ENCODE results near the gene MICAL2.
A peak's percentile ranks its signal among the peaks of the same experiment; 100 is the strongest.

MICAL2 gene

GRCh38 chr11:12225046-12225739 is 114.8 kb downstream of the MICAL2 start:
- no peaks in the 10 kb centered on the region for H3K36me3 Mint-ChIP-seq
- H3K27ac Mint-ChIP-seq: no peak overlapping the region
- ATAC-seq (replicated peaks) (no peak), DNase-seq (no peak)
- H3K9me3 Mint-ChIP-seq: no peaks in the 10 kb centered on the region
- H3K27me3 Mint-ChIP-seq: peaks cover 5 to 14% of the 10 kb centered on the region in 2 donors
- peaks cover 8 to 15% of the 10 kb centered on the region in 2 donors for H3K4me1 Mint-ChIP-seq
- no peak overlapping the region for H3K4me3 Mint-ChIP-seq

DNA sequence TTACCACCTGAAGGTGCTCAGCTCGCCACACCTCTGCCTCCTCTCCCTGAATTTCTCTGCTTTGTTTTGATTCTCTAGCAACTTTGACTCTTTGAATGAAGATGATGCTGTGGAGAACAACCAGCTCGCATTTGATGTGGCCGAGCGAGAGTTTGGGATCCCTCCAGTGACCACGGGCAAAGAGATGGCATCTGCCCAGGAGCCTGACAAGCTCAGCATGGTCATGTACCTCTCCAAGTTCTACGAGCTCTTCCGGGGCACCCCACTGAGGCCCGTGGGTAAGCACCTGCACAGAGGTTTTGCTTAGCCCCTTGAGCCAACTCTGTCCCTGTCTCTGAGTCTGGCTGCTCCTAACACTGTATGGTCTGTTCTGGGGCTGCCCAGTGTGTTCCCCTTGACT is 115.7 kb downstream of the MICAL2 start:
- H3K4me3 Mint-ChIP-seq: no peak overlapping the region
- DNase-seq (no peak), ATAC-seq (replicated peaks) (no peak)
- H3K36me3 Mint-ChIP-seq: no peaks in the 10 kb centered on the region
- H3K4me1 Mint-ChIP-seq: peaks cover 8 to 15% of the 10 kb centered on the region in 2 donors
- no peaks in the 10 kb centered on the region for H3K9me3 Mint-ChIP-seq
- no peak overlapping the region for H3K27ac Mint-ChIP-seq
- peaks cover 4 to 13% of the 10 kb centered on the region in 2 donors for H3K27me3 Mint-ChIP-seq

GRCh38 chr11:12229450-12230229 is 119.2 kb downstream of the MICAL2 start:
- Mint-ChIP-seq H3K9me3 (no peaks in the 10 kb centered on the region), H3K27me3 (peaks cover 0 to 16% of the 10 kb centered on the region in 2 donors), H3K27ac (no peak overlapping the region), H3K36me3 (no peaks in the 10 kb centered on the region), H3K4me1 (peaks cover 2% of the 10 kb centered on the region in 2 donors), H3K4me3 (no peak overlapping the region)
- no peak for DNase-seq
- ATAC-seq (replicated peaks): no peak

- Mint-ChIP-seq H3K4me3 (no peak overlapping the region), H3K36me3 (no peaks in the 10 kb centered on the region), H3K9me3 (no peaks in the 10 kb centered on the region), H3K4me1 (peaks cover 5 to 12% of the 10 kb centered on the region in 2 donors), H3K27ac (no peak overlapping the region), H3K27me3 (peaks cover 4 to 14% of the 10 kb centered on the region in 2 donors)
- DNase-seq (no peak), ATAC-seq (replicated peaks) (no peak)
These were observed 121.8 kb downstream of the MICAL2 start for GRCh38 chr11:12232160-12232559.

DNA sequence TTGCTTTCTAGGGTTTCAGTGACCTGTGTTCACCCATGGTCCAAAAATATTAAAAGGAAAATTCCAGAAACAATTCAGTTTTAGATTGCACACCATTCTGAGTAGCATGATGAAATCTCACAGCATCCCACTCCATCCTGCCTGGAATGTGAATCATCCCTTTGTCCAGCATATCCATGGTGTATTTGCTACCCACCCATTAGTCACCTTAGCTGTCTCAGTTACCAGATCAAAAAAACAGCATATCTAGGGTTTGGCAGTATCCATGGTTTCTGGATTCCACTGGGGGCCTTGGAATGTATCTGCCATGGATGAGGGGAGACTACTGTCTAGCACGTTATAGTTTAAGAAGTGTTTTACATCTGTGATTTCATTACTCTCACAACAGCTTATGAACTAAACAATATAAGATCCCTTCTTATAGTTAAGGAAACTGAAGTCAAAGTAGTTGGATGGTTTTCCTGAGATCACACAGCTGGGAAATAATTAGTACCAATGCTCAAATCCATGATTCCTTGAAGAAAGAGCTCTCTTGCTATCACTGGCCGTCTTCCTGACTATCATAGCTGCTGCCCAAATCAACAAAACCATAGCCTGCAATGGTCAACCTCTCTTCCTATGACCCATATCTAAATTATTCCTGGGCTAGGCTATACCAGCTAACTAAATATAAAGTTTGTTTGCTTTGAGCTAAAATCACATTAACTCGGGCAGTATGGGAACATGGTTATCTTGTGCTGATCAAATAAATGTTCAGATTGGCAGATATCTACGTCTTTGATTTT is 122.6 kb downstream of the MICAL2 start:
- no peak for ATAC-seq (replicated peaks)
- no peak overlapping the region for H3K27ac Mint-ChIP-seq

DNA sequence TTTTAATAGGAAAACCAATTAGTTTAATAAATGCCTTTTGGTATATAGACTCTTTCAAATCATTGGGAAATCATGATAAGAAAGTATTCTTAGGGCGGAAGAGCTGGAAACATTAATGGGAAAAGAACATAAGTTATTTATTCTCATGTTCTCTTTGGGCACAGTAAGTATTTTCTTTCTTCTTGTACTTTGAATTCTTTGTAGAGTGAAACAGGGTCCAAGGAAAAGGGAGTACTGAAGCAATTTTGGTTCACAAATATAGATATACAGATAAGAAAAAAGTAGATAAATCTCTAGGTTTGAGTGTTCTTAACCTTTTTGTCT is 123.2 kb downstream of the MICAL2 start:
- Mint-ChIP-seq H3K27me3 (peaks cover 4 to 10% of the 10 kb centered on the region in 2 donors), H3K4me1 (peaks cover 5 to 12% of the 10 kb centered on the region in 2 donors), H3K9me3 (no peaks in the 10 kb centered on the region), H3K27ac (no peak overlapping the region), H3K36me3 (no peaks in the 10 kb centered on the region), H3K4me3 (no peak overlapping the region)
- DNase-seq (no peak), ATAC-seq (replicated peaks) (no peak)

More for the DNA sequence above, 122.6 kb downstream of the MICAL2 start:
- Mint-ChIP-seq H3K9me3 (no peaks in the 10 kb centered on the region), H3K4me3 (no peak overlapping the region), H3K36me3 (no peaks in the 10 kb centered on the region), H3K27me3 (peaks cover 4 to 14% of the 10 kb centered on the region in 2 donors), H3K4me1 (peaks cover 5 to 12% of the 10 kb centered on the region in 2 donors)
- DNase-seq: no peak

GRCh38 chr11:12234221-12234620 is 123.8 kb downstream of the MICAL2 start:
- DNase-seq: no peak
- H3K36me3 Mint-ChIP-seq: no peaks in the 10 kb centered on the region
- no peak overlapping the region for H3K4me3 Mint-ChIP-seq
- H3K27me3 Mint-ChIP-seq: peaks cover 4 to 9% of the 10 kb centered on the region in 2 donors
- no peak for ATAC-seq (replicated peaks)
- peaks cover 5 to 12% of the 10 kb centered on the region in 2 donors for H3K4me1 Mint-ChIP-seq
- no peak overlapping the region for H3K27ac Mint-ChIP-seq
- no peaks in the 10 kb centered on the region for H3K9me3 Mint-ChIP-seq

GRCh38 chr11:12235080-12235479 is 124.7 kb downstream of the MICAL2 start:
- DNase-seq: no peak
- Mint-ChIP-seq H3K4me1 (peaks cover 5 to 12% of the 10 kb centered on the region in 2 donors), H3K9me3 (no peaks in the 10 kb centered on the region), H3K27me3 (peaks cover 4 to 9% of the 10 kb centered on the region in 2 donors), H3K27ac (no peak overlapping the region), H3K36me3 (no peaks in the 10 kb centered on the region), H3K4me3 (no peak overlapping the region)
- ATAC-seq (replicated peaks): no peak

DNA sequence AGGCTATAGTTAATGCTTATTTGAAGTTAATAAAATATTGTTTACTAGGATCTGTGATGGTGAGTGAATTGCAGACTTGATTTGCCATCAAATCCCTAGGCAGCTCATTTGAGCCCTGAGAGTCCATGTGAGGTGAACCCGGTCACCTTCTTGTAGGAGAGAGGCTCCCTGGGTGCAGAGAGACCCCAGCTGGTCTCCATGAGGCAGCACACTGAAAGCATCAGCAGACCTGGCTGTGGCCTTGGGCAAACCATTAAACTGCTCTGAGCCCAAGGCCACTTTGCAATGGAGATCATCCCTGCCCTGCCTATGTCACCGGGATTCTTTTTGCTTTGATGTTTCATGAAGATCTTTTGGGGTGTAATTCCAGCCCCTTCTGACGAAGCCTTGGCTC is 125.2 kb downstream of the MICAL2 start:
- ATAC-seq (replicated peaks): no peak
- no peak overlapping the region for H3K4me3 Mint-ChIP-seq
- no peak for DNase-seq
- no peaks in the 10 kb centered on the region for H3K9me3 Mint-ChIP-seq
- no peaks in the 10 kb centered on the region for H3K36me3 Mint-ChIP-seq
- peaks cover 4 to 9% of the 10 kb centered on the region in 2 donors for H3K27me3 Mint-ChIP-seq
- peaks cover 5 to 12% of the 10 kb centered on the region in 2 donors for H3K4me1 Mint-ChIP-seq
- no peak overlapping the region for H3K27ac Mint-ChIP-seq

- no peaks in the 10 kb centered on the region for H3K9me3 Mint-ChIP-seq
- no peak overlapping the region for H3K4me3 Mint-ChIP-seq
- peaks cover 5 to 12% of the 10 kb centered on the region in 2 donors for H3K4me1 Mint-ChIP-seq
- DNase-seq (peak; percentile 11), ATAC-seq (replicated peaks) (peak; percentile 76 to 78)
- no peaks in the 10 kb centered on the region for H3K36me3 Mint-ChIP-seq
- H3K27ac Mint-ChIP-seq: no peak overlapping the region
- H3K27me3 Mint-ChIP-seq: peaks cover 4 to 9% of the 10 kb centered on the region in 2 donors
These were observed 125.8 kb downstream of the MICAL2 start for GRCh38 chr11:12235947-12236743.

DNA sequence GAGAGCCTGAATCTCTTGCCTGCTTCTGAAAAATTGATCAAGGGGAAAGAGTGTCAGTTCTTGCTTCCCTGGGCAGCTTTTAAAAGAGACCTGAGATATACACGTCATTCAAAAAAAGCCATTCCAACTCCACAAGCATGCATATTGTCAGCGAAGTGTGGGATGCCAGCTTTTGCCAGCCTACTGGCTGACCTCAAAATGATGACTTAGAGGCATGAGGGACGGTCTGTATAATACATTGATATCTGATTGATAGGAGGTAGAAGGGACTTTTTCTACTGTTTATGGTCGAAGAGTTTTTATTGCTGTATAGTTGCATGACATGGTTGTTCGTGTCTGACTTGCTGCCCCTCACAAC is 126.3 kb downstream of the MICAL2 start:
- H3K4me1 Mint-ChIP-seq: peaks cover 5 to 12% of the 10 kb centered on the region in 2 donors
- no peak for DNase-seq
- no peaks in the 10 kb centered on the region for H3K9me3 Mint-ChIP-seq
- no peak overlapping the region for H3K4me3 Mint-ChIP-seq
- no peak overlapping the region for H3K27ac Mint-ChIP-seq
- H3K27me3 Mint-ChIP-seq: peaks cover 4 to 6% of the 10 kb centered on the region in 2 donors
- H3K36me3 Mint-ChIP-seq: no peaks in the 10 kb centered on the region
- ATAC-seq (replicated peaks): no peak

- no peak overlapping the region for H3K4me3 Mint-ChIP-seq
- peaks cover 5 to 12% of the 10 kb centered on the region in 2 donors for H3K4me1 Mint-ChIP-seq
- H3K9me3 Mint-ChIP-seq: no peaks in the 10 kb centered on the region
- H3K27me3 Mint-ChIP-seq: peaks cover 5 to 8% of the 10 kb centered on the region in 2 donors
- ATAC-seq (replicated peaks) (no peak), DNase-seq (no peak)
- H3K27ac Mint-ChIP-seq: no peak overlapping the region
- H3K36me3 Mint-ChIP-seq: no peaks in the 10 kb centered on the region
These were observed 127.0 kb downstream of the MICAL2 start for GRCh38 chr11:12237381-12237784.

- peaks cover 9 to 11% of the 10 kb centered on the region in 2 donors for H3K27me3 Mint-ChIP-seq
- H3K9me3 Mint-ChIP-seq: no peaks in the 10 kb centered on the region
- H3K36me3 Mint-ChIP-seq: no peaks in the 10 kb centered on the region
- no peak overlapping the region for H3K4me3 Mint-ChIP-seq
- ATAC-seq (replicated peaks): no peak
- peaks cover 7 to 12% of the 10 kb centered on the region in 2 donors for H3K4me1 Mint-ChIP-seq
- H3K27ac Mint-ChIP-seq: no peak overlapping the region
- DNase-seq: no peak
These were observed 128.0 kb downstream of the MICAL2 start for GRCh38 chr11:12238420-12238819.

DNA sequence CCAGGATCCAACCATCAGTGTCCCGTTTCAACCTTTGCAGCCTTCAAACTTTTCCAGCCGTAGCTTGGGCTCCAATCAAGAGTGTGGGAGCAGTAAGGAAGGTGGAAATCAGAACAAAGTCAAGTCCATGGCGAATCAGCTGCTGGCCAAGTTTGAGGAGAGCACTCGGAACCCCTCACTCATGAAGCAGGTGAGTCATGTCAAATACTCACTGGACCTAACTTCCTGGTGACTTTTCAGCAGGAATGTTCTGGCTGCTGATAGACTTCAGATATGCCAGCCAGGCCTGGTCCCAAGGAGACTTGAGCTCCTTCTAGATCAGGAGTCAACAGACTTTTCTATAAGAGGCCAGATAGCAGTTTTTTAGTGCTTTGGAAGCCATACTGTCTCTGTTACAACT is 129.0 kb downstream of the MICAL2 start:
- H3K36me3 Mint-ChIP-seq: no peaks in the 10 kb centered on the region
- H3K4me3 Mint-ChIP-seq: no peak overlapping the region
- H3K27ac Mint-ChIP-seq: no peak overlapping the region
- H3K27me3 Mint-ChIP-seq: peaks cover 9 to 10% of the 10 kb centered on the region in 2 donors
- H3K9me3 Mint-ChIP-seq: no peaks in the 10 kb centered on the region
- peaks cover 7 to 12% of the 10 kb centered on the region in 2 donors for H3K4me1 Mint-ChIP-seq
- DNase-seq (no peak), ATAC-seq (replicated peaks) (no peak)
